AG08395 (cell line): ENCODE results near the gene SRSF1.
"Not testable (repeated sequence)": the region's sequence is repeated elsewhere in the genome, so short reads cannot be mapped to it uniquely, and the experiment has no call there.

Experiments used
- DNase-seq: peaks from one replicate; pipeline ENCODE4 v3.0.0; 2012; ENCODE audit warnings: mixed read lengths, low spot score

The SRSF1 gene

GRCh38 chr17:57990037-57990436 lies 17.0 kb downstream of the SRSF1 start:
- no peak for DNase-seq

- peak; percentile 86 for DNase-seq
Observed at GRCh38 chr17:57988301-57989250, 18.5 kb downstream of the SRSF1 start.

- DNase-seq: peak; percentile 74
Observed at GRCh38 chr17:57987581-57988300, 19.3 kb downstream of the SRSF1 start, which contains the start of gene VEZF1. Gene VEZF1, minus strand, starts transcription at chr17:57988254. Its CDS starts 143 bp downstream, at chr17:57988111.

- DNase-seq: peak; percentile 52
Observed at GRCh38 chr17:57986841-57987580, 20.0 kb downstream of the SRSF1 start.

- DNase-seq: peak; percentile 60
Observed at GRCh38 chr17:57985675-57985974, 21.4 kb downstream of the SRSF1 start.

GRCh38 chr17:57984936-57985674 lies 21.9 kb downstream of the SRSF1 start:
- DNase-seq: no peak

GRCh38 chr17:57984261-57984890 lies 22.7 kb downstream of the SRSF1 start:
- DNase-seq: no peak

GRCh38 chr17:57983446-57983845 lies 23.6 kb downstream of the SRSF1 start:
- no peak for DNase-seq

- no peak for DNase-seq
Observed at GRCh38 chr17:57982452-57983170, 24.4 kb downstream of the SRSF1 start.

- no peak for DNase-seq
Observed at GRCh38 chr17:57980522-57980921, 26.5 kb downstream of the SRSF1 start.

- DNase-seq: no peak
Observed at GRCh38 chr17:57979076-57979475, 28.0 kb downstream of the SRSF1 start.

- no peak for DNase-seq
Observed at GRCh38 chr17:57976594-57976993, 30.5 kb downstream of the SRSF1 start.

GRCh38 chr17:57975044-57975443 lies 32.0 kb downstream of the SRSF1 start:
- no peak for DNase-seq

GRCh38 chr17:57974053-57974824 lies 32.8 kb downstream of the SRSF1 start:
- not testable (repeated sequence) for DNase-seq

- no peak for DNase-seq
Observed at GRCh38 chr17:57972151-57972550, 34.9 kb downstream of the SRSF1 start.

- no peak for DNase-seq
Observed at GRCh38 chr17:57971572-57971971, 35.5 kb downstream of the SRSF1 start.

- peak; percentile 66 for DNase-seq
Observed at GRCh38 chr17:57970710-57971109, 36.3 kb downstream of the SRSF1 start.

GRCh38 chr17:57968456-57968855 lies 38.6 kb downstream of the SRSF1 start:
- no peak for DNase-seq

GRCh38 chr17:57966875-57967274 lies 40.2 kb downstream of the SRSF1 start:
- no peak for DNase-seq

GRCh38 chr17:57966246-57966645 lies 40.8 kb downstream of the SRSF1 start:
- DNase-seq: no peak
